Suprapubic skin (tissue), 3 donors: ENCODE data around the gene IQSEC1.

ENCODE experiments used
- EP300 ChIP-seq: sonication (generic); formaldehyde crosslinking; IDR thresholded peaks from one replicate; pipeline ENCODE4 v1.6.1; 2017; ENCODE audit warnings: antibody characterized with exemption
- POLR2A ChIP-seq, 2 donors: fragments of 450-650 bp; IDR thresholded peaks; one replicate each; pipeline ENCODE4 v1.6.1; 2017; ENCODE audit warnings: antibody characterized with exemption in 2 of 2, mild to moderate bottlenecking in 2 of 2, moderate library complexity in 2 of 2
- TF ChIP-seq, protein P1 (sequence below), 2 donors: fragments of 200-600 bp in 1 of 2; fragments of 450-650 bp in 1 of 2; sonication (generic) in 1 of 2; IDR thresholded peaks; one replicate each; pipeline ENCODE4 v1.5.1; 2016 to 2019; ENCODE audit warnings: antibody characterized with exemption in 2 of 2, mild to moderate bottlenecking in 1 of 2, moderate library complexity in 1 of 2

DNA sequence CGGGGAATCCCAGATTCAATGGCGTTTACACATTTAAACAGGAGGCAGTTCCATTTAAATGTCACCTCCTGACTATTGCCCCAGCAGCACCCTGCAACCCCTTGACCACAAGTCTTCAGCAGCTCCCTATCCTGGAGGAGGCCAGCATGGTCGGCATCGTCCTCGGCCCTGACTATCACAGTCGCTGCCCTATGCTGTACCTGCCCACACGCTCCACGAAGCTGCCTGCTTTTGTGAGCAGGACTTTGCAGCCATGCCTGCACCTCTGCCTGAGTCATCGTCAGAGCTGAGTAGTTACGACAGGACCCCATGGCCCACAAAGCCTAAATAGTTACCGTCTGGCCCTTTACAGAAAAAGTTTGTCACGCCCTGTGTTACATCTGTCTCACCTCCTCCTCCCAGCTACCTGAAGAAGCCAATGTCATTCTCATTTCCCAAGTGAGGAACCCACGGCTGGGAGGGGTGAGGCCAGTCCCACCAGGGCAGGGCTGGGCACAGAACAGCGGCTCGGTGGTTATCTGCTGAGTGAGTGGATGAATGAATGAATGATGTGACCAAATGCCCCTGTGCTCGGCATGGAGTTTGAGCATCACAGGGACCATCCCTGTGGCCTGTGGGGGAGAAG, 47.8 kb upstream of the IQSEC1 start:
- TF ChIP-seq, protein P1, sequence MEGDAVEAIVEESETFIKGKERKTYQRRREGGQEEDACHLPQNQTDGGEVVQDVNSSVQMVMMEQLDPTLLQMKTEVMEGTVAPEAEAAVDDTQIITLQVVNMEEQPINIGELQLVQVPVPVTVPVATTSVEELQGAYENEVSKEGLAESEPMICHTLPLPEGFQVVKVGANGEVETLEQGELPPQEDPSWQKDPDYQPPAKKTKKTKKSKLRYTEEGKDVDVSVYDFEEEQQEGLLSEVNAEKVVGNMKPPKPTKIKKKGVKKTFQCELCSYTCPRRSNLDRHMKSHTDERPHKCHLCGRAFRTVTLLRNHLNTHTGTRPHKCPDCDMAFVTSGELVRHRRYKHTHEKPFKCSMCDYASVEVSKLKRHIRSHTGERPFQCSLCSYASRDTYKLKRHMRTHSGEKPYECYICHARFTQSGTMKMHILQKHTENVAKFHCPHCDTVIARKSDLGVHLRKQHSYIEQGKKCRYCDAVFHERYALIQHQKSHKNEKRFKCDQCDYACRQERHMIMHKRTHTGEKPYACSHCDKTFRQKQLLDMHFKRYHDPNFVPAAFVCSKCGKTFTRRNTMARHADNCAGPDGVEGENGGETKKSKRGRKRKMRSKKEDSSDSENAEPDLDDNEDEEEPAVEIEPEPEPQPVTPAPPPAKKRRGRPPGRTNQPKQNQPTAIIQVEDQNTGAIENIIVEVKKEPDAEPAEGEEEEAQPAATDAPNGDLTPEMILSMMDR (IDR thresholded peaks at IDR 0.05), result no peak
- TF ChIP-seq EP300 (no peak), POLR2A (IDR thresholded peaks at IDR 0.05) (no peak)
